Fibroblast of skin of abdomen (primary cell): ENCODE data around the gene PTPRG.

Experiments
- DNase-seq: peaks from one replicate; pipeline ENCODE4 v3.0.0-alpha.2; 2013

PTPRG gene

GRCh38 chr3:62090066-62090465 lies 528.7 kb downstream of the PTPRG start:
- no peak for DNase-seq

- DNase-seq, result no peak
Measured at GRCh38 chr3:62090519-62090918, 529.1 kb downstream of the PTPRG start.

DNA sequence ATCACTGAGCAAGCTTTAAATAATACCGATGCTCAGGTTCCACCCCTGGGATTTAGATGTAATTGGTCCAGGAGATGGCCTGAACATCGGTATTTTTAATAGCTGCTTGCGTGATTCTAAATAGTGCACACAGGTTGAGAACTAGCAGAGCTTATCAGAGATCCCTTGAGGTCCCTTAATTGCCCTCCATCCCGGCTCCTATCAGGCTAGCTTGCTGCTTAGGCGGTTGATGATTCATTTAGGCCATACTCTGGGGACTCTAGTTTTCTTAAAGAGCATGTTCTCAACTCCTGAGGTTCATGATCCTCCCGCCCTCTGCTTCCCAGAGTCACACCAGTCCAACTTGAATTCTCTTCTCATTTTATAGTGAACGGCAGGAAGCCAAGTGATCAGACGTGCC lies 531.7 kb downstream of the PTPRG start:
- DNase-seq, result no peak

DNA sequence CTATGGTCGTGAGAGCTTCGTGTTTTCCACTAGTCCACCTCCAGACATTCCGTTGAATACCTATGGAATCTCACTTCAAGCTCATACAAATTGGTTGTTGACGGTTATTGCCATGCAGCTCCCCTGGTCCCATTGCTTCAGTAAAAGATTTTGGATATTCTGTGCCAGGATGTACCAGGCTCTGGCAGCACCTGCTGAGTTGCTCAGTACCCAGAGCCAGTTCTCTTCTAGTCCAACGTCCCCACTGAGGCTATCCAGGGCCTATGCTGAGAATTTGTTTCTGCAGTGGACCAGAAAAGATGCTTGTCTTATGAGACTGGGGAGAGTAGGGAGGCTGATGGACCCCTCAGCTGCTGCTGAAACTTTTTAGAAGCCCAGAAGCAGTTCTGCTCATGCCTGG lies 533.1 kb downstream of the PTPRG start:
- no peak for DNase-seq

GRCh38 chr3:62095080-62095479 lies 533.7 kb downstream of the PTPRG start:
- DNase-seq, result no peak

DNA sequence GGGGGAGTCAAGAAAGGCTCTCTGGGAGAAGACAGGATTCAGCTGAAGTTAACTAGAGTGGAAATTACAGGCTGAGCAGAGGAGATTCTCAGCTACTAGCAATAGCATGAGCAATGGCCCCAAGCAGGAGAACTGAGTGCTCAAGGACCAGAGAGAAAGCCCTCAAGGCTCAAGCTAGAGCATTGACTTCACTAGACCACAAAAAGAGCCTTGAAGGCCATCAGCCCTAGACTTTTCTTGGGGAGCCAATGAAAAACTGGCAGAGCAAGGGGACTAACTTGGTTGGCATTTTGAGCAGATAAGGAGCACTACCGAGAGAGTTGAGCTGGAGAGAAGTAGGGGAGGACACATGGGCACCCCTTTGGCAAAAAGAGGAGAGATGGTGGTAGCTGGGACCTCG lies 534.4 kb downstream of the PTPRG start:
- DNase-seq, result no peak

GRCh38 chr3:62096521-62096920 lies 535.1 kb downstream of the PTPRG start:
- DNase-seq, result no peak

DNA sequence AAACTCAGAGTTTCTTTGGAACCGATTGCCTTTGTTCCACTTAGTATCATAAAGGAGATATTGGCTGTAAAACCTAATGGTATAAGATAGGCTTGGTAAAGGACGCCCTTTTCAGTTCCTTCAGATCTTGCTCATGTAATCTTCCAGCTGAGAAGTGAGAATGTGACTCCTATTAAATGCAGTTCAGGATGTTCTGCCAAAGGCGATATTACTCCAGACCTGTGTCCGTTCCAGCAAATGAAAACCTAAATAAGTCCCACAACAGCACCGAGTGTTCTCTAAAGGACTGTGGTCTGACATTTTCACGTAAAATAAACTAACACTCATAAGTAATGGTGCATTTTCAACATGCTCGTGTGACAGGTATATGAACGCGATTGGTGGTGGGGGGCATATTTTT lies 535.8 kb downstream of the PTPRG start:
- no peak for DNase-seq

GRCh38 chr3:62098646-62099365 lies 537.4 kb downstream of the PTPRG start:
- peak; percentile 33 for DNase-seq

GRCh38 chr3:62100282-62100989 lies 539.1 kb downstream of the PTPRG start:
- DNase-seq, result no peak

GRCh38 chr3:62101488-62101887 lies 540.1 kb downstream of the PTPRG start:
- peak; percentile 73 for DNase-seq

- DNase-seq, result no peak
Measured at GRCh38 chr3:62103531-62103930, 542.2 kb downstream of the PTPRG start.

GRCh38 chr3:62109534-62109933 lies 548.2 kb downstream of the PTPRG start:
- peak; percentile 96 for DNase-seq

GRCh38 chr3:62110443-62111225 lies 549.3 kb downstream of the PTPRG start:
- DNase-seq, result peak; percentile 35

GRCh38 chr3:62113092-62113491 lies 551.7 kb downstream of the PTPRG start:
- no peak for DNase-seq

DNA sequence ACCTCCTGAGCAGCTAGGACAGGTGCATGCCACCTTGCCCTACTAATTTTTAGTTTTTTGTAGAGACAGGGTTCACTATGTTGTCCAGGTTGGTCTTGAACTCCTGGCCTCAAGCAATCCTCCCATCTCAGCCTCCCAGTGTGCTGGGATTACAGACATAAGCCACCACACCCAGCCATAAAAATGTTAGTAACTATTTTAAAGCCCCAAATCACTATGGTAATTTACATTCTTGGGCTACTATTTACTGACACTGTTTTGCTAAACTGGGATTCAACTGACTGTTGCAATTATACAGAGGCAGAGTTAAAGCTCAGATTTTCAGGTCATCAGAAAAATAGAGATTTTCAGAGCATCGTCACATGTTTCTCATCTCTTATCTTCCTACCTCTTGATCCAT lies 553.4 kb downstream of the PTPRG start:
- no peak for DNase-seq

DNA sequence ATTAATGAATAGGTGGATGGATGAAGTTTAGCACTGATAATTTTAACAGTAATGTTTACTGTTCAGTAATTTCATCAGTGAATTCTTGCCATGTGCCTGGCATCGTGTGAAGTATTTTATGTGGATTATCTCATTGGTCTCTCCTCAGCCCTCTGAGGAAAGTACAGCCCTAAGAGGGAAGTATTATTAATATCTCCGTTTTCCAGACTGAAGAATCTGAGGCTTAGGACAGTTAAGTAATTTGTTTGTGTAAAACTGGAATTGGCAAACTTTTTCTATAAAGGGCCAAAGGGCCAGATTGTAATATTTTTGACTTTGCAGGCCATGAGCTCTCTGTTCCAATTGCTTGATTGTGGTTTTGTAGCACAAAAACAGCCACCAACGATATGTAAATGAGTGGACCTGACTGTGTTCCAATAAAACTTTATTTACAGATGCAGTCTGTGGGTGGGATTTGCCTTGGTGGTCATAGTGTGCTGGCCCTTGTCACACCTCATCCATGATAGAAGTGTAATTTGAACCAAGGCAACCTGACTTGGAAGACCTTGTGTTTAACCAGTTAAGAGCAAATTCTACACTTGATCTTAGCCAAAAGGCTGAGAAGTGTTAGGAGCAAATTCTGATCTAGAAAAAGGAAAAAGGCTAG lies 556.7 kb downstream of the PTPRG start:
- DNase-seq, result no peak

GRCh38 chr3:62119139-62119538 lies 557.8 kb downstream of the PTPRG start:
- no peak for DNase-seq

- DNase-seq, result no peak
Measured at GRCh38 chr3:62122819-62123218, 561.4 kb downstream of the PTPRG start.

DNA sequence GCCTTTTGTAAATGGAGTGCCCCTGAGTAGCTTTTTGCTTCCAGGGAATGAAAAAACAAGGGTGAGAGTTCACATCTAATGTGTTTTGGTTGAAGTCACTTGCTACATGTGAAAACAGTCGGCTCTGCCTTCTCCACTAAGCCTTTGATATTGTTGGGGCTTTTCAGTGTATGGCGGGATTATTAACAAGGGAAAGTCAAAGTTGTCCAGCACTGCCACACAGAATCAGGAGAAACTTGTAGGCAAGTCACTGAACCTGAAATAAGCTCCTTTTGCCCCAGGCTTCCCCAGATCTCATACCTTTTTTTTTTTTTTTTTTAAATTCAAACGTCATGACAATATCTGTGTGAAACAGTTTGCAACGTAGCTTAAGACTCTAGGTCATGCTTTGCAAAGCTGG lies 564.0 kb downstream of the PTPRG start:
- DNase-seq, result no peak

DNA sequence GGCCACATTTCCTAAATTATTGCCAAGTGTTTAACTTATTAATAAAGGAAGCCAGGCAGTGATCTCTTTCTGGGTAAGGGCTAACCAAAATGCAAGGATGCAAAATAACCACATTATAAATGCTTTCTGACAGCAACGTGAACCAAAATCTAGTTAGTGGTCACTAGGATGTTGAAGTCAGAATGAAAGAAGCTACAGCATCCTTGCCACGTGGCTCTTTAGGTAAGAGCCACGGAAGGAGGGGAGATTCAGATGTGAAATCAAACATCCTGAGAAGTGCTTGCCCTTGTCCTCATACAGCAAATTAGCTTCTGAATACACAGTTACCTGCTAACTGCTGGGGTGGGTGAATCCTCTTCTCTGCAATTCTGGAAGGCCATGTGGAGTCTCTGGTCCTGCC lies 565.7 kb downstream of the PTPRG start:
- no peak for DNase-seq

- DNase-seq, result peak; percentile 2
Measured at GRCh38 chr3:62128051-62128450, 566.7 kb downstream of the PTPRG start.

DNA sequence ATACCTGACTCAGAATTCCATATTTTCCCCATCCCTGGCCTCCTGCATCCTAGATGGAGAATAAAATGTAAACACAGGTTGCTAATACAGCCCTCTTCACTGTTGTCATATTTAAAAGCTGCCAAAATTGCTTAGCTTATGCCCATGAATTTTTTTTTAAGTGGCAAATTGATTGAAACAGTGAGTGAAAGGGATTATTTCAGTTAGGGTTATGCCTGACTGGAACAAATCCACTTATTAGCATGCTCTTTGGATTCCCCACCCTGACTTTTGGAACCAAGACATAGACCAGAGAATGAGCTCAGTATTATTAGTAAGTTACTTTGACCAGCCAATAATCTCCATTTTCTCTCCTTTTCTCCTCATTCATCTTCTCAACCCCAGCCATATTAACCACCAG lies 567.3 kb downstream of the PTPRG start:
- DNase-seq, result no peak
